GM18861 (cell line): ENCODE data around the gene ZCWPW2.

Experiments
- ATAC-seq: cut with Tn5 transposase; IDR thresholded peaks from one replicate; pipeline ENCODE4 v1.9.1; 2021; ENCODE audit not compliant: unreplicated experiment

The ZCWPW2 gene

DNA sequence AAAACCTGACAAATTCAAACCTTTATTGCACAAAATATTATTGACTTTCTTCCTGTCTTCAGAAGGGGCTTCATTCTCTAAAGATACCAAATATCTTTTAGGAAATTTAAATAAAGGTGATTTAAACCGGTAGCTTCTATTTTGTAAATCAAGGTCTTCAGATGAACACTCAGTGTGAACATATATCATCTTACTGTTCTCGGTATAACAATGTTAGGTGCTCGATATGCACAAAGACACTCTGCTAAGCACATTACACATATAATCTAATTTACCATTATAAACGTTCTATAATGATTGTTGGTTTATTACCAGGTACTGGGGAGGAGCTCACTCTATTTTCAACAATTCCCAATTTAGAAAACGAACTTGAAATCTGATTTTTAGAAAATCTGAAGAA is 225.5 kb downstream of the ZCWPW2 start:
- ATAC-seq, result no peak

DNA sequence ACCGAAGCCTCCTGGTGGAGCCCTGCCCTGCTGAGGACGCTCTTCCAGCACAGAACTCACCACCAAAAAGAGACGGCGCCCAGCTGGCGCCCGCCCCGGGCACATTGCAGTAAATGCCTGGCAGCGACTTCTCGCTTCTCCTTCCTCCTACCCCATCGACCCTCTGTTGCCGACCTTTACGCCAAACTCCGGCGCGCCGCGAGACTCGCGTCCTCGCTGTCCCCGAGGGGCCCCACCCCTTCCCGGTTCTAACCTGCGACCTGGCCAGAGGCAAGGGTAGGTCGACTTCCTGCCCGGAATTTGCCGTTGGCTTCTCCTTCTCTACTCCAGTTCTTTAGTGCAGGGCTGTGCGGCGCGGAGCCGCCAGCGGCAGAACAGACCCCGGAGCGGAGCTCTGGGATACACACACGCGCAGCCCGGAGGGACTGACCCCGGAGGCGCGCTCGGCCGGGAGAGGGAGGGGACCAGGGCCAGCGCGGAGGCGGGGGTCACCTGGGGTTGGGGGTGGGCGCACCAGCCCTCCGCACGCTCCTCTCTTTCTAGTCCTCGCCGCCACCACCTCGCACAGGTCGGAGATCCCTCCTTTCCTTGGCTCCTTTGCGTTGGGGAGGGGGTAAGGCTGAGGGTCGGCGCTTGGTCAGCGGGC is 226.7 kb downstream of the ZCWPW2 start:
- ATAC-seq, result no peak
